Gastrocnemius medialis (tissue), 4 donors: ENCODE data around the gene DLG1.

Source experiments
- CTCF ChIP-seq, 5 experiments: fragments of 450-650 bp in 3 of 5; fragments of 200-600 bp in 2 of 5; sonication (generic) in 2 of 5; IDR thresholded peaks in 4 of 5; conservative IDR thresholded peaks in 1 of 5; 1 replicate in 4 of 5; 2 replicates in 1 of 5; pipeline ENCODE4 v1.5.1; 2016 to 2019; ENCODE audit warnings: antibody characterized with exemption in 5 of 5, mild to moderate bottlenecking in 3 of 5, moderate library complexity in 3 of 5
- POLR2A ChIP-seq, 2 donors: fragments of 450-650 bp; IDR thresholded peaks; one replicate each; pipeline ENCODE4 v1.6.1; 2017; ENCODE audit warnings: antibody characterized with exemption in 2 of 2, mild to moderate bottlenecking in 2 of 2, moderate library complexity in 2 of 2

- TF ChIP-seq CTCF (IDR thresholded peaks at IDR 0.05 in 4 of 5, conservative IDR thresholded peaks at IDR 0.05 in 1 of 5), result no peak
- no peak for TF ChIP-seq POLR2A (IDR thresholded peaks at IDR 0.05)
Measured at GRCh38 chr3:197062446-197062845, 236.0 kb downstream of the DLG1 start.
